Trophoblast cell (in vitro differentiated cells and primary cell): ENCODE results near the gene PANK1. TPM values are rescaled to one million over a fixed set of nuclear protein-coding genes. Genes with fewer than 3 reads are reported as not detected.
A peak's percentile ranks its signal among the peaks of the same experiment; 100 is the strongest.

Source experiments
- DNase-seq, 2 donors: peaks; one replicate each; pipeline ENCODE4 v3.0.0-alpha.2; 2016
- H2AFZ ChIP-seq: 2 replicates; pipeline ENCODE4 v1.6.1; 2013; ENCODE audit warnings: low read length, moderate library complexity, mild to moderate bottlenecking; ENCODE audit not compliant: insufficient read depth, poor library complexity
- H2AK5ac ChIP-seq: 2 replicates; pipeline ENCODE4 v1.6.1; 2013; ENCODE audit warnings: mild to moderate bottlenecking, low read length
- H2BK120ac ChIP-seq: 2 replicates; pipeline ENCODE4 v1.6.1; 2013; ENCODE audit warnings: low read length, mild to moderate bottlenecking, moderate library complexity; ENCODE audit not compliant: insufficient read depth, poor library complexity
- H2BK12ac ChIP-seq: 2 replicates; pipeline ENCODE4 v1.6.1; 2013; ENCODE audit warnings: mild to moderate bottlenecking, low read length, moderate library complexity
- H2BK5ac ChIP-seq: 2 replicates; pipeline ENCODE4 v1.6.1; 2013; ENCODE audit warnings: low read length, low read depth, moderate library complexity, mild to moderate bottlenecking; ENCODE audit not compliant: poor library complexity
- H3K14ac ChIP-seq: 2 replicates; pipeline ENCODE4 v1.6.1; 2013; ENCODE audit warnings: mild to moderate bottlenecking, low read length
- H3K18ac ChIP-seq: 2 replicates; pipeline ENCODE4 v1.6.1; 2013; ENCODE audit warnings: mild to moderate bottlenecking, low read length
- H3K23ac ChIP-seq: 2 replicates; pipeline ENCODE4 v1.6.1; 2013; ENCODE audit warnings: low read length
- H3K27ac ChIP-seq: 2 replicates; pipeline ENCODE4 v1.5.1; 2013; ENCODE audit warnings: low read depth, mild to moderate bottlenecking, inconsistent platforms, low read length, moderate library complexity
- H3K27me3 ChIP-seq: 2 replicates; pipeline ENCODE4 v1.6.1; 2013; ENCODE audit warnings: inconsistent platforms, mild to moderate bottlenecking, low read length, moderate library complexity; ENCODE audit not compliant: insufficient read depth
- H3K36me3 ChIP-seq, 2 experiments: 1 replicate in 1 of 2; 2 replicates in 1 of 2; pipeline ENCODE4 v1.6.1; 2013; ENCODE audit warnings: low read length in 2 of 2, mild to moderate bottlenecking in 2 of 2, moderate library complexity in 1 of 2; ENCODE audit not compliant: insufficient read depth in 2 of 2, control insufficient read depth in 1 of 2
- H3K4ac ChIP-seq: 2 replicates; pipeline ENCODE4 v1.6.1; 2013; ENCODE audit warnings: low read depth, mild to moderate bottlenecking, low read length, moderate library complexity
- H3K4me1 ChIP-seq, 2 experiments: 1 replicate in 1 of 2; 2 replicates in 1 of 2; pipeline ENCODE4 v1.6.1; 2013; ENCODE audit warnings: low read length in 2 of 2, mild to moderate bottlenecking in 2 of 2, moderate library complexity in 1 of 2; ENCODE audit not compliant: insufficient read depth in 2 of 2, control insufficient read depth in 1 of 2
- H3K4me2 ChIP-seq: 2 replicates; pipeline ENCODE4 v1.6.1; 2013; ENCODE audit warnings: inconsistent platforms, mild to moderate bottlenecking, low read length, moderate library complexity
- H3K4me3 ChIP-seq: 2 replicates; pipeline ENCODE4 v1.5.1; 2013; ENCODE audit warnings: mild to moderate bottlenecking, low read depth, low read length, inconsistent platforms
- H3K79me1 ChIP-seq: one replicate; pipeline ENCODE4 v1.6.1; 2013; ENCODE audit warnings: low read length
- H3K79me2 ChIP-seq: 2 replicates; pipeline ENCODE4 v1.6.1; 2013; ENCODE audit warnings: low read length, mild to moderate bottlenecking; ENCODE audit not compliant: control insufficient read depth, insufficient read depth, poor library complexity
- H3K9ac ChIP-seq: 2 replicates; pipeline ENCODE4 v1.6.1; 2013; ENCODE audit warnings: mild to moderate bottlenecking, low read length
- H3K9me3 ChIP-seq: 2 replicates; pipeline ENCODE4 v1.6.1; 2013; ENCODE audit warnings: low read depth, mild to moderate bottlenecking, control low read depth, inconsistent platforms, low read length; ENCODE audit not compliant: insufficient read depth
- H4K12ac ChIP-seq: 2 replicates; pipeline ENCODE4 v1.6.1; 2013; ENCODE audit warnings: low read depth, mild to moderate bottlenecking, low read length, moderate library complexity
- H4K8ac ChIP-seq: 2 replicates; pipeline ENCODE4 v1.6.1; 2013; ENCODE audit warnings: low read depth, mild to moderate bottlenecking, low read length, moderate library complexity
- H4K91ac ChIP-seq: one replicate; pipeline ENCODE4 v1.6.1; 2013; ENCODE audit warnings: low read depth, mild to moderate bottlenecking, low read length, moderate library complexity
- WGBS: extraction: QIAGEN DNeasy Blood & Tissue Kit; methylation state at CpG from one replicate; pipeline ENCODE4 v1.1.7; 2013; ENCODE audit warnings: missing lambda C conversion rate; ENCODE audit not compliant: insufficient read length, insufficient coverage; ENCODE audit errors: extremely low coverage; 5-methylcytosine and 5-hydroxymethylcytosine counted together
- polyA plus RNA-seq: library from polyadenylated mRNA; stranded (reverse); fragments of 200-250 nt; gene quantifications from 2 replicates; pipeline ENCODE4 v1.2.3, GENCODE V29; 2013

PANK1 gene
- polyA plus RNA-seq = 14.9 and 15.1 TPM in 2 replicates

DNA sequence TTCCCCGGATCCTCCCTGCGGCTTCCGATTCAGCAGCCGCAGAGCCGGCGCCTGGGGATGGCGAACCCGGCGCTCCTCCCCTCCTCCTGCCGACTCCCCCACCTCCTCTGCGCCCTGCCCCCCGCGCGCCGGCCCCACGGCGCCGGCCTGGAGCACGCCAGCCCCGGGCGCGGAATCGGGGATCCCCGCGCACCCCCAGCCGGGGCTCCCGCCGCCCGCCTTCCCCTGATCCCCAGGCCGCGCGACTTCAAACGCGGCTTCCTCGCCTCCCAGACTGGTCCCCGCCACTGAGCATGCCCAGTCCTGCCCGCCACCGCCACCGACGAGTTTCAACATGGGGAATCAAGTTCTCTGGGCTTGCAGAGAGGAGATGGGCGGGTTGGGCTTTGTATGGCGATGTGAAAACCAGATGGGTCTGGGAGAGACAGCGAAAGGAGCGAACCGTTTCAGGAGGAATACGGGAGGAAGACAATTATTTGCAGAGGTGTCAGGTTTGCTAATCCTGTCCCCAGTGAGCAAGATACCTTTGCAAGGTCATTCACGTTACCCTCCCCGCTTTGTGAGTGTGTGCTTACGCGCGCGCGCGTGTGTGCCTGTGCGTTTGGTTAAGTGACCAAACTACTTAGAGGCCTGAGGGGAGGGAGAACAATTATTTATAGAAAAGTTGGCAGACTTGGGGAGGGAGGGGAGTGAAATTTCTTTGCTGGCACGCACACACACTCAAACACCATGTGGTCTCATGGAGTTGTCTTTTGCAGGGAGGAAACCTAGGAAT, at the start of gene PANK1:
PANK1 (minus strand) TSS at position 276 of the 775 bp plus-strand sequence. CDS start 351 bp downstream, outside the sequence.
- Histone ChIP-seq H4K91ac (peak within 1 kb of the TSS; percentile 83), H3K23ac (no peak within 1 kb of the TSS), H3K4me2 (peak within 1 kb of the TSS; percentile 86), H3K27me3 (no peaks in the 10 kb centered on the region), H3K27ac (peak within 1 kb of the TSS; percentile 86), H2AK5ac (no peak within 1 kb of the TSS), H2BK120ac (peak within 1 kb of the TSS; percentile 62), H3K14ac (peak within 1 kb of the TSS; percentile 78), H3K9ac (peak within 1 kb of the TSS; percentile 84), H3K9me3 (peaks cover 4% of the 10 kb centered on the region), H3K4ac (peak within 1 kb of the TSS; percentile 30), H3K36me3 (no peaks in the 10 kb centered on the region), H3K4me3 (peak within 1 kb of the TSS; percentile 87), H3K18ac (peak within 1 kb of the TSS; percentile 74), H2BK12ac (peak within 1 kb of the TSS; percentile 61), H4K12ac (peak within 1 kb of the TSS; percentile 88), H3K79me2 (peaks cover 8% of the 10 kb centered on the region), H3K79me1 (peaks cover 15% of the 10 kb centered on the region), H3K4me1 (peaks cover 0 to 9% of the 10 kb centered on the region in 2 experiments), H4K8ac (peak within 1 kb of the TSS; percentile 89), H2AFZ (peak within 1 kb of the TSS; percentile 82), H2BK5ac (peak within 1 kb of the TSS; percentile 79)
- no CpG with 5 or more reads among the region's 56 CpGs for WGBS
- DNase-seq = peak; percentile 66 to 79

DNA sequence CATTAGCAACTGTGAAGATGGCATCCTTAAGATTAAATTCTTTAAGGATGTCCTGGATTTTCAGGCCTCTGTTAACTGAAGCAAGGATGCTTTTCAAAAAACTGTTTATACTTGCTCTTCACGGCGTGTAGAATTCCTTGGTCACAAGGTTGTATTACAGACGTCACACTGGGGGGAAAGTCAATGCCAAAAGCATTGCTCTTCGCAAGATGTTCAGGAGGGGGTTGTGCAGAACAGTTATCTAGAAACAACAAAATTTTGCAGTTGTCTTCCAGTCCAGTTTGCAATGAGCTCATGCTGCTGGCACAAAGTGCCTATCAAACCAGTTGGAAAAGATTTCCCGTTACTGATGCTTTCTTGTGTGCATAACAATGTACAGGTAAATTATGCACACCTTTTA, 48.1 kb upstream of the PANK1 start:
- Histone ChIP-seq H2BK5ac (no peak overlapping the region), H3K4me3 (no peak overlapping the region), H2AK5ac (no peak overlapping the region), H3K4ac (no peak overlapping the region), H3K4me2 (no peak overlapping the region), H3K27me3 (no peaks in the 10 kb centered on the region), H3K14ac (no peak overlapping the region), H3K36me3 (no peaks in the 10 kb centered on the region), H3K9ac (no peak overlapping the region), H3K18ac (no peak overlapping the region), H2BK120ac (no peak overlapping the region), H4K8ac (no peak overlapping the region), H2AFZ (no peak overlapping the region), H3K4me1 (peaks cover 2 to 3% of the 10 kb centered on the region in 2 experiments), H3K23ac (no peak overlapping the region), H3K79me1 (no peaks in the 10 kb centered on the region), H4K12ac (no peak overlapping the region), H2BK12ac (no peak overlapping the region), H4K91ac (no peak overlapping the region), H3K9me3 (no peaks in the 10 kb centered on the region), H3K27ac (no peak overlapping the region), H3K79me2 (no peaks in the 10 kb centered on the region)
- peak; percentile 36 to 83 for DNase-seq
- no CpG with 5 or more reads among the region's 5 CpGs for WGBS

DNA sequence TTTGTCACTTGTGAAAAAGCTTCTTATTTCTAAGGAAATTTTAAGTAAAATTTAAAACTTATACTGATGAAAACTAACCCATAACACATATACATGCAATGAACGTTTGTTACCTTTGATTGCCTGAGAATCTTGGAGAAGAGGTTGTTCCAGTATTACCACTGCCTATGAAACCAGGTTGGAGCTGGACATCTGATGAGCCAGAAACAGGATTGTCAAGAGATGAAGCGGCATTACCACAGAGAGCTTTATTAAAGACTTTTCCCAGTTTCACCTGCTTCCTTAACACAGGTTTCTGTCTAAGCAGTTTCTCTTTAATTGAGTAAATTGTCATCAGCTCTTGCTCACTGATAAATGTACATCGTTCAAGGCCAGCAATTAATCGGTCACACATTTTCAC, 47.4 kb upstream of the PANK1 start:
- no peaks in the 10 kb centered on the region for H3K79me1 ChIP-seq

DNA sequence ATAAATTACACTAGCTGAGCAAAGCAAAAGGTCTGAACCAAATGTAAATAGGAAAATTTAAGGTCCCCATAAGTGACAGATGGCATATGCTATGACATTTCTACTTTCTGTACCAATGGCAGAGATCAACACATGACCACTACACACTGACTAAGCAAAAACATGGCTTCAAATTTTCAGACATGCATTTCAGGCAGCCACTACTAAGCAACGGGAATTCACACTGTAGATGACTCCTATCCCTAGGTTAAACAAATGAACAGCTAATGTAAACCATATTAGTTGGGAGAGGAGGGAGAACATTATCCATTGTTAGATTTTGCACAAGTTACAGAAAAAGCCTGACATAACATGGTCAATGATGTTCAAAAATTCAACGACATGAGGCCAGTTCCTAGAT, 45.0 kb upstream of the PANK1 start:
- Histone ChIP-seq H3K4me1 (no peaks in the 10 kb centered on the region), H3K4me2 (no peak overlapping the region), H2AFZ (no peak overlapping the region), H3K36me3 (no peaks in the 10 kb centered on the region), H3K27ac (no peak overlapping the region), H4K12ac (no peak overlapping the region), H3K4me3 (no peak overlapping the region), H3K27me3 (no peaks in the 10 kb centered on the region), H2AK5ac (no peak overlapping the region), H3K14ac (no peak overlapping the region), H2BK120ac (no peak overlapping the region), H3K9ac (no peak overlapping the region), H3K9me3 (no peaks in the 10 kb centered on the region), H3K79me1 (no peaks in the 10 kb centered on the region), H2BK12ac (no peak overlapping the region), H3K4ac (no peak overlapping the region), H4K8ac (no peak overlapping the region), H2BK5ac (no peak overlapping the region), H3K18ac (no peak overlapping the region), H3K23ac (no peak overlapping the region), H3K79me2 (no peaks in the 10 kb centered on the region), H4K91ac (no peak overlapping the region)
- no CpG with 5 or more reads among the region's 2 CpGs for WGBS
- DNase-seq = no peak

More for the DNA sequence above, 47.4 kb upstream of the PANK1 start:
- H2AK5ac ChIP-seq = no peak overlapping the region
- H2BK5ac ChIP-seq = no peak overlapping the region
- H3K9ac ChIP-seq = no peak overlapping the region
- no peak overlapping the region for H3K18ac ChIP-seq
- H4K91ac ChIP-seq = no peak overlapping the region
- peak in 1 of 2 donors; percentile 71 for DNase-seq
- H4K8ac ChIP-seq = no peak overlapping the region
- H3K36me3 ChIP-seq = no peaks in the 10 kb centered on the region
- no peaks in the 10 kb centered on the region for H3K9me3 ChIP-seq
- H2BK12ac ChIP-seq = no peak overlapping the region
- H3K4ac ChIP-seq = no peak overlapping the region
- no peak overlapping the region for H3K4me2 ChIP-seq
- no peaks in the 10 kb centered on the region for H3K27me3 ChIP-seq
- H3K4me1 ChIP-seq = peaks cover 2 to 3% of the 10 kb centered on the region in 2 experiments
- no peak overlapping the region for H3K23ac ChIP-seq
- no peak overlapping the region for H3K27ac ChIP-seq
- WGBS = no CpG with 5 or more reads among the region's 4 CpGs
- no peaks in the 10 kb centered on the region for H3K79me2 ChIP-seq
- no peak overlapping the region for H4K12ac ChIP-seq
- H3K4me3 ChIP-seq = no peak overlapping the region
- H3K14ac ChIP-seq = no peak overlapping the region
- no peak overlapping the region for H2BK120ac ChIP-seq
- H2AFZ ChIP-seq = no peak overlapping the region
